ENCODE data around the gene SAMD10.

DNA sequence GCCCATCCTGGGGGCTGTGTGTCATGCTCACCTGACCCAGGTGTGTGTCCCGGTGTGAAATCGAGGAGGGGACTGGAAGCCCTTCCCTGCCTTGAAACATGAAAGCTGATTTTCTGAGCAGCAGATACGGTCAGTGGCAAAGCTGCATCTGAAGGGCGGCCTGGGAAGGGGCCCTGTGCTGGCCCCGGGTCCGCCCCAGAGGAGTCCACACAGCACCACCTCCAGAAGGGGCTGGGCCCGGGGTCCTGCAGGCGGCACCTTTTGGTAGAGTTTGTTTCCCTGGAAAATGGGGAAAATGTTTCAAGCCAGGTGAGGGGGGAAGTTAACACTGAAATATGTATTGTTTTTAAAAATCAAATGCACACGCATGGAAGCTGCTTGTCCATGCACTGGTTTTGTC lies 44.0 kb downstream of the SAMD10 start:
- TF ChIP-seq, protein P1, sequence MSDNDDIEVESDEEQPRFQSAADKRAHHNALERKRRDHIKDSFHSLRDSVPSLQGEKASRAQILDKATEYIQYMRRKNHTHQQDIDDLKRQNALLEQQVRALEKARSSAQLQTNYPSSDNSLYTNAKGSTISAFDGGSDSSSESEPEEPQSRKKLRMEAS (IDR thresholded peaks at IDR 0.05; ENCODE audit: low read depth) = no peak
- TF ChIP-seq, protein P2, sequence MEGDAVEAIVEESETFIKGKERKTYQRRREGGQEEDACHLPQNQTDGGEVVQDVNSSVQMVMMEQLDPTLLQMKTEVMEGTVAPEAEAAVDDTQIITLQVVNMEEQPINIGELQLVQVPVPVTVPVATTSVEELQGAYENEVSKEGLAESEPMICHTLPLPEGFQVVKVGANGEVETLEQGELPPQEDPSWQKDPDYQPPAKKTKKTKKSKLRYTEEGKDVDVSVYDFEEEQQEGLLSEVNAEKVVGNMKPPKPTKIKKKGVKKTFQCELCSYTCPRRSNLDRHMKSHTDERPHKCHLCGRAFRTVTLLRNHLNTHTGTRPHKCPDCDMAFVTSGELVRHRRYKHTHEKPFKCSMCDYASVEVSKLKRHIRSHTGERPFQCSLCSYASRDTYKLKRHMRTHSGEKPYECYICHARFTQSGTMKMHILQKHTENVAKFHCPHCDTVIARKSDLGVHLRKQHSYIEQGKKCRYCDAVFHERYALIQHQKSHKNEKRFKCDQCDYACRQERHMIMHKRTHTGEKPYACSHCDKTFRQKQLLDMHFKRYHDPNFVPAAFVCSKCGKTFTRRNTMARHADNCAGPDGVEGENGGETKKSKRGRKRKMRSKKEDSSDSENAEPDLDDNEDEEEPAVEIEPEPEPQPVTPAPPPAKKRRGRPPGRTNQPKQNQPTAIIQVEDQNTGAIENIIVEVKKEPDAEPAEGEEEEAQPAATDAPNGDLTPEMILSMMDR (IDR thresholded peaks at IDR 0.05) = no peak
- TF ChIP-seq, protein P3, sequence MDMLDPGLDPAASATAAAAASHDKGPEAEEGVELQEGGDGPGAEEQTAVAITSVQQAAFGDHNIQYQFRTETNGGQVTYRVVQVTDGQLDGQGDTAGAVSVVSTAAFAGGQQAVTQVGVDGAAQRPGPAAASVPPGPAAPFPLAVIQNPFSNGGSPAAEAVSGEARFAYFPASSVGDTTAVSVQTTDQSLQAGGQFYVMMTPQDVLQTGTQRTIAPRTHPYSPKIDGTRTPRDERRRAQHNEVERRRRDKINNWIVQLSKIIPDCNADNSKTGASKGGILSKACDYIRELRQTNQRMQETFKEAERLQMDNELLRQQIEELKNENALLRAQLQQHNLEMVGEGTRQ (IDR thresholded peaks at IDR 0.05; ENCODE audit: borderline replicate concordance, low read depth, low read length) = no peak
- no peak for TF ChIP-seq NRF1 (IDR thresholded peaks at IDR 0.05; ENCODE audit: low read depth, low read length)
- TF ChIP-seq EP300 (IDR thresholded peaks at IDR 0.05; ENCODE audit: borderline replicate concordance in 1 of 2, low read depth in 1 of 2, low read length in 1 of 2) = no peak
- TF ChIP-seq RXRA (IDR thresholded peaks at IDR 0.05; ENCODE audit: borderline replicate concordance, low read depth) = no peak
